ENCODE results near the gene RAG1. TPM values are rescaled to one million over a fixed set of nuclear protein-coding genes. Genes with fewer than 3 reads are reported as not detected.

Gene RAG1
- total RNA-seq, 2 donors from 2014 or later: 0.42 to 0.86 TPM

DNA sequence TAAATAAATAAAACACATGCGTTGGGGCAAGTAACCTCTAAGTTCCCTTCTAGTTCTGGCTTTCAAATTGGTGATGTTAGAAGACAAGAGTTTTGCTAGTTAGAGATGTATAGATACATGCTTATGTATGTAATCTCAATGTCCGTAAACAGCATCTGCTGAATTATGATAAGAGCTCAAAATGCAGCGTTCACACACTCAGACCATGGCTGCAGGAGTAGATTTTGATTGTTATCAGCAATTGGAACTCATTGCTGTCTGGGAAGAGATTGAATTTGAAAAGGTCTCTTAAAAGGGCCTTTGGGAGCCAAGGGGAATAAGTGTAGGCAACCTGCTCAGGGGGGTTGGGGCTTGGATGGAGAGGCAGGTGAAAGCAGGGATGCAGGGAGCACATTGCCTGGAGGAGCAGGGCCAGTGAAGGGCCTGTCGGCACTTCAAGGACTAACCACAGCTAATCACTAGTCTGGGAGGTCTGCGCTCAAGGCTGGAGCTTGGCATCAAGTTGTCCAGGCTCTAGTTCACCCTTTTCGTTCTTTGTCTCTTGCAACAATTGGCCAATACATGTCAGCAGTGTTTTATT, 2.7 kb upstream of the RAG1 start:
- no peak for TF ChIP-seq CTCF (conservative IDR thresholded peaks at IDR 0.05)
- Histone ChIP-seq H3K9ac (ENCODE audit: extremely low read depth, low read length, poor library complexity, severe bottlenecking) (no peak overlapping the region), H3K27me3 (ENCODE audit: control insufficient read depth, insufficient read depth, low read length, poor library complexity, severe bottlenecking) (peaks cover 65% of the 10 kb centered on the region), H3K4me3 (ENCODE audit: low read length) (no peak overlapping the region), H3K9me3 (ENCODE audit: control insufficient read depth, low read length) (peaks cover 5% of the 10 kb centered on the region), H3K36me3 (ENCODE audit: control insufficient read depth, insufficient read depth, low read length) (no peaks in the 10 kb centered on the region), H3K4me1 (ENCODE audit: control insufficient read depth, insufficient read depth, low read length) (peaks cover 5% of the 10 kb centered on the region), H3K27ac (ENCODE audit: low read depth, low read length) (no peak overlapping the region)
- Mint-ChIP-seq H3K27ac (no peak overlapping the region), H3K27me3 (ENCODE audit: insufficient read depth) (peaks cover 23% of the 10 kb centered on the region), H3K4me1 (peaks cover 8% of the 10 kb centered on the region), H3K36me3 (ENCODE audit: low read depth) (no peaks in the 10 kb centered on the region), H3K9me3 (peaks cover under 1% of the 10 kb centered on the region), H3K4me3 (no peak overlapping the region)
- 91 to 93% methylated on average over 6 of the region's 6 CpGs for WGBS, 2 experiments (ENCODE audit: insufficient coverage in 1 of 2, insufficient read length in 1 of 2)
- no peak for DNase-seq

DNA sequence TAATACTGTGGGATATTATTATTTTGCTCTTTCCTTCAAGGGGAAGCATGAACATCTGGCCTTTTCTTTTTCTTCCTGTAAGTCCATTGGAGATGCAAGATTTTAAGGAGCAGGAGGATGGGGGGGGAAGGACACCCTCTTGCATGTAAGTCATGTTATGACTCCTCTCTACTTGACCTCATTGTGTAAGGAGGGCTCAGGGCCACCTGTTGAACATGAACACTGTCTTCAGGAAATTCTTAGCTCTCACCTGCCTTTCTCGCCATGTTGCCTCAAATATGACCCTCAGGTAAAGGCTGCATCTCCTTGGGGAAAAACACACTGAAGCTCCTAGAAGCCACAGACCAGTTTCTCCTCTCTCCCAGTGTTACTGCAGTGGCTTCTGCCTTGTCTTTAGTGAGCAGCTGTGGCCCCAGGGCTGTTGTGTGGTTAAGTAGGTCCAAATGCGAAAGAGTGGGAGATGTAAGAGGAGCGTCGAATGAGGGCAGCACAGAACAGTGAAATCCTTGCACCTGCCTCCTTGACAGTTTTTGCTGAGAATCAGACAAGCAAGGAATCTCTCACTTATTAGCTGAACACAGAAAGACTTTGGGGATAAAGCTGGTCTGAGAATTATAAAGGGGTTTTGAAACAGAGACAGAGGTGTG, 1.3 kb upstream of the RAG1 start:
- Histone ChIP-seq H3K9me3 (ENCODE audit: control insufficient read depth, low read length) (no peaks in the 10 kb centered on the region), H3K9ac (ENCODE audit: extremely low read depth, low read length, poor library complexity, severe bottlenecking) (no peak overlapping the region), H3K27me3 (ENCODE audit: control insufficient read depth, insufficient read depth, low read length, poor library complexity, severe bottlenecking) (peaks cover 55% of the 10 kb centered on the region), H3K27ac (ENCODE audit: low read depth, low read length) (no peak overlapping the region), H3K4me3 (ENCODE audit: low read length) (no peak overlapping the region), H3K4me1 (ENCODE audit: control insufficient read depth, insufficient read depth, low read length) (peaks cover 5% of the 10 kb centered on the region), H3K36me3 (ENCODE audit: control insufficient read depth, insufficient read depth, low read length) (no peaks in the 10 kb centered on the region)
- DNase-seq: no peak
- TF ChIP-seq CTCF (conservative IDR thresholded peaks at IDR 0.05): no peak
- Mint-ChIP-seq H3K27me3 (ENCODE audit: insufficient read depth) (peaks cover 15% of the 10 kb centered on the region), H3K9me3 (no peaks in the 10 kb centered on the region), H3K4me1 (peaks cover 8% of the 10 kb centered on the region), H3K36me3 (ENCODE audit: low read depth) (no peaks in the 10 kb centered on the region), H3K27ac (no peak overlapping the region), H3K4me3 (no peak overlapping the region)
- WGBS, 2 experiments (ENCODE audit: insufficient coverage in 1 of 2, insufficient read length in 1 of 2): 85 to 93% methylated on average over 2 to 4 of the region's 4 CpGs

DNA sequence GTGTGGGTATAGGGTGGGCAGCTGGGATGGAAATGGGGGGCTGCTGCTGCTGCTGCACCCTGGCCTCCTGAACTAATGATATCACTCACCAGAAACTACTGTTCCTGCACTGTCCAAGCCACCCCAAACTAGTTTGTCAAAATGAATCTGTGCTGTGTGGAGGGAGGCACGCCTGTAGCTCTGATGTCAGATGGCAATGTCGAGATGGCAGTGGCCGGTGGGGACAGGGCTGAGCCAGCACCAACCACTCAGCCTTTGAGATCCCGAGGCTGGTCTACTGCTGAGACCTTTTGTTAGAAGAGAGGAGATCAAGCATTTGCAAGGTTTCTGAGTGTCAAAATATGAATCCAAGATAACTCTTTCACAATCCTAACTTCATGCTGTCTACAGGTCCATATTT, 1.3 kb downstream of the RAG1 start:
- no peaks in the 10 kb centered on the region for H3K4me1 ChIP-seq (ENCODE audit: control insufficient read depth, insufficient read depth, low read length)
- H3K9ac ChIP-seq (ENCODE audit: extremely low read depth, low read length, poor library complexity, severe bottlenecking): no peak overlapping the region
- TF ChIP-seq CTCF (conservative IDR thresholded peaks at IDR 0.05): no peak
- Mint-ChIP-seq H3K27ac (no peak overlapping the region), H3K9me3 (no peaks in the 10 kb centered on the region), H3K27me3 (ENCODE audit: insufficient read depth) (peaks cover 10% of the 10 kb centered on the region), H3K36me3 (ENCODE audit: low read depth) (no peaks in the 10 kb centered on the region), H3K4me1 (peaks cover 3% of the 10 kb centered on the region), H3K4me3 (no peak overlapping the region)
- WGBS, 2 experiments (ENCODE audit: insufficient coverage in 1 of 2, insufficient read length in 1 of 2): 79 to 90% methylated on average over 4 of the region's 4 CpGs
- H3K4me3 ChIP-seq (ENCODE audit: low read length): no peak overlapping the region
- no peak for DNase-seq
- no peaks in the 10 kb centered on the region for H3K9me3 ChIP-seq (ENCODE audit: control insufficient read depth, low read length)
- no peaks in the 10 kb centered on the region for H3K36me3 ChIP-seq (ENCODE audit: control insufficient read depth, insufficient read depth, low read length)
- H3K27ac ChIP-seq (ENCODE audit: low read depth, low read length): no peak overlapping the region
- peaks cover 49% of the 10 kb centered on the region for H3K27me3 ChIP-seq (ENCODE audit: control insufficient read depth, insufficient read depth, low read length, poor library complexity, severe bottlenecking)
